ENCODE measurements around the gene TOMM40.

GRCh38 chr19:44886141-44886540, 4.9 kb upstream of the TOMM40 start:
- TF ChIP-seq CTCF (conservative IDR thresholded peaks at IDR 0.05 in 1 of 2, IDR thresholded peaks at IDR 0.05 in 1 of 2; ENCODE audit: extremely low read depth in 1 of 2, insufficient read depth in 1 of 2, low read depth in 1 of 2, low read length in 2 of 2): no peak
- TF ChIP-seq EZH2 (IDR thresholded peaks at IDR 0.05; ENCODE audit: borderline replicate concordance, low read length): no peak

All from mammary epithelial cell (primary cell).